Right lobe of liver (tissue), 4 donors: ENCODE data around the gene SRRM3.

Experiments used
- POLR2A ChIP-seq: fragments of 450-650 bp; IDR thresholded peaks from one replicate; pipeline ENCODE4 v1.6.1; 2017; ENCODE audit warnings: antibody characterized with exemption, mild to moderate bottlenecking
- TF ChIP-seq, protein P1 (sequence below), 4 donors: fragments of 200-600 bp in 3 of 4; fragments of 450-650 bp in 1 of 4; IDR thresholded peaks; one replicate each; pipeline versions ENCODE4 v1.5.1 to v1.8.0; 2016 to 2022; ENCODE audit warnings: antibody characterized with exemption in 4 of 4, mild to moderate bottlenecking in 2 of 4
- donor health status: DM: no; HTN: no; CAD: no.
- donor health status: DM: no; HTN: no; CAD: no.
- donor health status: DM: no; HTN: yes; CAD: no.

DNA sequence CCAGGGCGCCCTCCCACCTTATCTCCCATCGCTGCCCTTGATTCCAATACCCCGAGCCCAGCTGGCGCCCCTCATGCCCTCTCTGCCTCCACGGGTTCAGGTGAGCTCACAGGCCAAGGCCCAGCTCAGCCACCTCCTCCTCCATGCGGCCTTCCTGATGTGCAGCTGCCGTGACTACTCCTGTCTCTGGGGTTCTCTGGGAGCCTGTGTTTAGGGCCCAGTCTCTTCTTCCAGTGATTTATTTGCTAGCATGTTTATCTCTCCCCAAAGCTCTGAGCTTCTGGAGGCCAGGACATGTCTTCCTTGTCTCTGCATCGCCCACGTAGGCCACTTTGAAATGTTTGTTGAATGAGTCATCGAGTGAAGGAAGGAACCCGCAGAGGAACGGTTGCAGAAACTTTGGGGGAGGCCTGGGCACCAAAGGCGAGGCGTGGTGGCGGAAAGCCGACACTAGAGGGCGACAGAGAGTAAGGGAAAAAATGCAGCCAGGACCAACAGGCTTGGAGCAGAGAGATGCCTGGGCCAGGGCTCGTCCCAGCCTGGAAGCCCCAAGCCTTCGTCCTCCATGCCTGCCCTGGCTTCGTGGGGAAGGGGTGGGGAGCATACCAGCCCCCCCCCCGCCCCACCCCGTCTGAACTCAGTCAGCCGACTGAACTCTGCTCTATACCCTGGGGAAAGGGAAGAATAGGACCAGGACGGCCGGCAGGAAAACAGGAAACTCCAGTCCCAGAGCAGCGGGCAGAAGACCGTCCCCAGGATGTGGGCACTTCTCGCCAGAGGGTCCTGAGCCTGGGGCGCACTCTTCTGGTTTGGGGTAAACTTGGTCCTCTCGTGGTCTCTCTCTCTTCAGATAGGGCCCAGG lies 89.9 kb downstream of the SRRM3 start:
- TF ChIP-seq, protein P1, sequence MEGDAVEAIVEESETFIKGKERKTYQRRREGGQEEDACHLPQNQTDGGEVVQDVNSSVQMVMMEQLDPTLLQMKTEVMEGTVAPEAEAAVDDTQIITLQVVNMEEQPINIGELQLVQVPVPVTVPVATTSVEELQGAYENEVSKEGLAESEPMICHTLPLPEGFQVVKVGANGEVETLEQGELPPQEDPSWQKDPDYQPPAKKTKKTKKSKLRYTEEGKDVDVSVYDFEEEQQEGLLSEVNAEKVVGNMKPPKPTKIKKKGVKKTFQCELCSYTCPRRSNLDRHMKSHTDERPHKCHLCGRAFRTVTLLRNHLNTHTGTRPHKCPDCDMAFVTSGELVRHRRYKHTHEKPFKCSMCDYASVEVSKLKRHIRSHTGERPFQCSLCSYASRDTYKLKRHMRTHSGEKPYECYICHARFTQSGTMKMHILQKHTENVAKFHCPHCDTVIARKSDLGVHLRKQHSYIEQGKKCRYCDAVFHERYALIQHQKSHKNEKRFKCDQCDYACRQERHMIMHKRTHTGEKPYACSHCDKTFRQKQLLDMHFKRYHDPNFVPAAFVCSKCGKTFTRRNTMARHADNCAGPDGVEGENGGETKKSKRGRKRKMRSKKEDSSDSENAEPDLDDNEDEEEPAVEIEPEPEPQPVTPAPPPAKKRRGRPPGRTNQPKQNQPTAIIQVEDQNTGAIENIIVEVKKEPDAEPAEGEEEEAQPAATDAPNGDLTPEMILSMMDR (IDR thresholded peaks at IDR 0.05), result peak; percentile 97 to 99 (median 98)
- peak; percentile 10 for TF ChIP-seq POLR2A
